HEK293 (cell line): ENCODE data around the gene SPRED2.

Experiments
- CTCF ChIA-PET: fragments of 350-600 bp; formaldehyde crosslinking; extraction: SDS; loops from one replicate; lab custom pipeline; 2021; ENCODE audit warnings: antibody characterized with exemption; lab: Yijun Ruan, JAX
- POLR2A ChIA-PET: fragments of 300-600 bp; formaldehyde crosslinking; extraction: SDS; loops from one replicate; lab custom pipeline; 2020; ENCODE audit warnings: antibody characterized with exemption, inconsistent platforms; lab: Yijun Ruan, JAX
- H3K27ac ChIP-seq: fragments of 200-500 bp; sonication (Bioruptor generic); 2 replicates; pipeline ENCODE4 v1.5.1; 2014; ENCODE audit warnings: low read depth, low read length, control low read depth, inconsistent platforms; ENCODE audit errors: extremely low read depth
- H3K36me3 ChIP-seq, 2 experiments: fragments of 200-500 bp in 1 of 2; sonication (Bioruptor generic) in 1 of 2; 1 replicate in 1 of 2; 2 replicates in 1 of 2; pipeline ENCODE4 v1.5.1; 2014 to 2017; ENCODE audit warnings: inconsistent platforms in 2 of 2, low read length in 2 of 2; ENCODE audit not compliant: control insufficient read depth in 2 of 2, insufficient read depth in 1 of 2
- H3K4me1 ChIP-seq: fragments of 200-500 bp; sonication (Bioruptor generic); 2 replicates; pipeline ENCODE4 v1.5.1; 2014; ENCODE audit warnings: mild to moderate bottlenecking, low read length, inconsistent platforms; ENCODE audit not compliant: control insufficient read depth, insufficient read depth
- H3K4me3 ChIP-seq: 2 replicates; pipeline ENCODE4 v1.5.1; 2011; ENCODE audit warnings: low read depth, mild to moderate bottlenecking, control low read depth, low read length, moderate library complexity
- H3K9me3 ChIP-seq: fragments of 200-500 bp; sonication (Bioruptor generic); 2 replicates; pipeline ENCODE4 v1.5.1; 2014; ENCODE audit warnings: low read depth, low read length, inconsistent platforms; ENCODE audit not compliant: control insufficient read depth, insufficient read depth
- FEZF1 ChIP-seq: fragments of 450-650 bp; formaldehyde crosslinking; IDR thresholded peaks from 2 replicates; pipeline ENCODE4 v1.5.1; 2016; ENCODE audit warnings: missing biosample characterization, missing genetic modification characterization
- TRIM28 ChIP-seq: IDR thresholded peaks from 2 replicates; pipeline ENCODE4 v1.6.1; 2011; ENCODE audit warnings: low read length, control low read depth, borderline replicate concordance
- ZBTB17 ChIP-seq: fragments of 450-650 bp; formaldehyde crosslinking; IDR thresholded peaks from 2 replicates; pipeline ENCODE4 v1.5.1; 2016; ENCODE audit warnings: missing biosample characterization, missing genetic modification characterization
- ZBTB21 ChIP-seq: fragments of 450-650 bp; formaldehyde crosslinking; IDR thresholded peaks from 2 replicates; pipeline ENCODE4 v1.5.1; 2017; ENCODE audit warnings: missing biosample characterization, missing genetic modification characterization
- ZBTB48 ChIP-seq: fragments of 450-650 bp; formaldehyde crosslinking; IDR thresholded peaks from 2 replicates; pipeline ENCODE4 v1.5.1; 2016; ENCODE audit warnings: missing biosample characterization, missing genetic modification characterization
- ZEB2 ChIP-seq: fragments of 450-650 bp; formaldehyde crosslinking; IDR thresholded peaks from 2 replicates; pipeline ENCODE4 v1.5.1; 2016; ENCODE audit warnings: missing biosample characterization, missing genetic modification characterization
- ZNF132 ChIP-seq: fragments of 450-650 bp; formaldehyde crosslinking; IDR thresholded peaks from 2 replicates; pipeline ENCODE4 v1.5.1; 2017; ENCODE audit warnings: missing biosample characterization, missing genetic modification characterization, borderline replicate concordance
- ZNF211 ChIP-seq: fragments of 450-650 bp; formaldehyde crosslinking; IDR thresholded peaks from 2 replicates; pipeline ENCODE4 v1.5.1; 2016; ENCODE audit warnings: low read depth, missing biosample characterization, missing genetic modification characterization
- ZNF223 ChIP-seq: fragments of 450-650 bp; formaldehyde crosslinking; IDR thresholded peaks from 2 replicates; pipeline ENCODE4 v1.5.1; 2016; ENCODE audit warnings: missing biosample characterization, missing genetic modification characterization
- ZNF366 ChIP-seq: fragments of 450-650 bp; formaldehyde crosslinking; conservative IDR thresholded peaks from 2 replicates; pipeline ENCODE4 v1.5.1; 2016; ENCODE audit warnings: missing biosample characterization, missing genetic modification characterization
- ZNF37A ChIP-seq: fragments of 450-650 bp; IDR thresholded peaks from 2 replicates; pipeline ENCODE4 v1.5.1; 2018; ENCODE audit warnings: missing biosample characterization, missing genetic modification characterization
- ZNF416 ChIP-seq: fragments of 450-650 bp; formaldehyde crosslinking; IDR thresholded peaks from 2 replicates; pipeline ENCODE4 v1.5.1; 2016; ENCODE audit warnings: missing biosample characterization, missing genetic modification characterization
- ZNF514 ChIP-seq: fragments of 450-650 bp; formaldehyde crosslinking; IDR thresholded peaks from 2 replicates; pipeline ENCODE4 v1.5.1; 2016; ENCODE audit warnings: missing biosample characterization, missing genetic modification characterization
- ZNF518A ChIP-seq: fragments of 450-650 bp; formaldehyde crosslinking; conservative IDR thresholded peaks from 2 replicates; pipeline ENCODE4 v1.5.1; 2016; ENCODE audit warnings: low read depth, missing biosample characterization, missing genetic modification characterization
- ZNF544 ChIP-seq: fragments of 450-650 bp; formaldehyde crosslinking; IDR thresholded peaks from 2 replicates; pipeline ENCODE4 v1.5.0; 2017; ENCODE audit warnings: missing biosample characterization, missing genetic modification characterization
- ZNF596 ChIP-seq: fragments of 450-650 bp; IDR thresholded peaks from 2 replicates; pipeline ENCODE4 v1.5.0; 2018; ENCODE audit warnings: missing biosample characterization, mild to moderate bottlenecking, missing genetic modification characterization, moderate library complexity
- ZNF768 ChIP-seq: fragments of 450-650 bp; formaldehyde crosslinking; IDR thresholded peaks from 2 replicates; pipeline ENCODE4 v1.5.1; 2018; ENCODE audit warnings: missing biosample characterization, mild to moderate bottlenecking, missing genetic modification characterization
- ZSCAN16 ChIP-seq: fragments of 450-650 bp; formaldehyde crosslinking; IDR thresholded peaks from 2 replicates; pipeline ENCODE4 v1.5.1; 2016; ENCODE audit warnings: missing biosample characterization, missing genetic modification characterization
- ZSCAN4 ChIP-seq: fragments of 450-650 bp; formaldehyde crosslinking; IDR thresholded peaks from 2 replicates; pipeline ENCODE4 v1.5.1; 2017; ENCODE audit warnings: missing biosample characterization, missing genetic modification characterization
- TF ChIP-seq, protein P1 (sequence below): fragments of 450-650 bp; formaldehyde crosslinking; IDR thresholded peaks from 2 replicates; pipeline ENCODE4 v1.5.1; 2016; ENCODE audit warnings: missing biosample characterization, missing genetic modification characterization
- TF ChIP-seq, protein P2 (sequence below): sonication (generic); formaldehyde crosslinking; IDR thresholded peaks from 2 replicates; pipeline ENCODE4 v1.8.1; 2022; ENCODE audit warnings: mild to moderate bottlenecking, moderate library complexity, missing genetic modification reagents

The SPRED2 gene

GRCh38 chr2:65453916-65454315 is 21.5 kb upstream of the SPRED2 start:
- Histone ChIP-seq H3K36me3 (no peaks in the 10 kb centered on the region), H3K4me3 (no peak overlapping the region), H3K4me1 (no peaks in the 10 kb centered on the region), H3K9me3 (no peaks in the 10 kb centered on the region), H3K27ac (no peak overlapping the region)
- TF ChIP-seq ZNF518A (tag by site-specific recombination), result no peak
- no peak for TF ChIP-seq TRIM28
- no peak for TF ChIP-seq ZNF132 (tag by site-specific recombination)
- TF ChIP-seq ZNF544 (tag by site-specific recombination), result no peak
- TF ChIP-seq ZSCAN4 (tag by site-specific recombination), result no peak
- no peak for TF ChIP-seq FEZF1 (tag by site-specific recombination)
- ChIA-PET POLR2A (no interaction called here), CTCF (no interaction called here)

DNA sequence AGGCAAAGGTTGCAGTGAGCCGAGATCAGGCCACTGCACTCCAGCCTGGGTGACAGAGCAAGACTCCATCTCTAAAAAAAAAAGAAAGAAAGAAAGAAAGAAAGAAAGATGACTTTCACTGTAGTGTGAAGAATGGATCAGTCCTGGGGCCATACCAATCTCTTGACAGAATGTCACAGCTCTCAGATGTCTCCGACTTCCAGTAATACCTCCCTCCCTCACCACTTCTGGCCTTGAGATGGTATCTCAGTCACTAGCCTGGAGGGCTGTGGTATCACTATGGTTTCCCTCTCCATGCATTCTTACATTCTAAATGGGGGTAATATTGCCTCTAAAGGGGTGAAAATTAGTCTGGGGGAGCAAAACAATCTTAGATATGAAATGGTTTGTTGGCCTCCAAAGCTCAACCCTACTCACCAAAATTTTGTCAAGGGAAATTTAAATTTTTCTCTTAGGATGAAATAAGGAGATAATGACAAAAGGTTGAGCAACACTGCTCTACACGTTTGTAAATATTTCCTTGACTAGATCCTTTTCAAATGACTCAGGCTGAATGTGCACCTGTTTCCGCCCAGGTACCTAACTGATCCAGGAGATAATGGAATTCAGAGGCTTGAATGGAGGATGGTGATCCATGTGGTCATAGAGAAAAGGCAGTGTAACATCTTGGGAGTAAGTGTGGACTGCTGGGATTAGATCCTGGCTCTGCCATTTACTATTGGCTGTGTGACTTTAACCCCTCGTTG is 19.9 kb upstream of the SPRED2 start:
- Histone ChIP-seq H3K9me3 (no peaks in the 10 kb centered on the region), H3K36me3 (no peaks in the 10 kb centered on the region), H3K4me1 (no peaks in the 10 kb centered on the region), H3K4me3 (no peak overlapping the region)
- CTCF ChIA-PET, result no interaction called here
- TF ChIP-seq ZNF514 (tag by site-specific recombination) (no peak), ZEB2 (tag by site-specific recombination) (no peak), ZSCAN16 (tag by site-specific recombination) (no peak), ZSCAN4 (tag by site-specific recombination) (no peak), ZBTB21 (tag by site-specific recombination) (no peak), ZNF223 (tag by site-specific recombination) (no peak), ZNF768 (no peak), ZNF366 (tag by site-specific recombination) (no peak)
- TF ChIP-seq, all 188 proteins: peak for 0
- H3K27ac ChIP-seq, result no peak overlapping the region
- POLR2A ChIA-PET, result interaction anchor here (0.5 kb wide), 1 partner anchor 13 kb away, joined by 4 read pairs; no protein-coding TSS in a partner anchor

GRCh38 chr2:65450810-65451209 is 18.4 kb upstream of the SPRED2 start:
- POLR2A ChIA-PET, result no interaction called here
- no peaks in the 10 kb centered on the region for H3K9me3 ChIP-seq
- no peaks in the 10 kb centered on the region for H3K36me3 ChIP-seq
- no peaks in the 10 kb centered on the region for H3K4me1 ChIP-seq
- H3K27ac ChIP-seq, result no peak overlapping the region
- no peak overlapping the region for H3K4me3 ChIP-seq
- CTCF ChIA-PET, result no interaction called here
- TF ChIP-seq ZBTB48 (tag by site-specific recombination) (no peak), ZNF596 (no peak), ZNF416 (tag by site-specific recombination) (no peak), ZBTB17 (tag by site-specific recombination) (no peak), ZNF37A (tag by site-specific recombination) (no peak), ZNF211 (no peak)
- TF ChIP-seq, protein P1, sequence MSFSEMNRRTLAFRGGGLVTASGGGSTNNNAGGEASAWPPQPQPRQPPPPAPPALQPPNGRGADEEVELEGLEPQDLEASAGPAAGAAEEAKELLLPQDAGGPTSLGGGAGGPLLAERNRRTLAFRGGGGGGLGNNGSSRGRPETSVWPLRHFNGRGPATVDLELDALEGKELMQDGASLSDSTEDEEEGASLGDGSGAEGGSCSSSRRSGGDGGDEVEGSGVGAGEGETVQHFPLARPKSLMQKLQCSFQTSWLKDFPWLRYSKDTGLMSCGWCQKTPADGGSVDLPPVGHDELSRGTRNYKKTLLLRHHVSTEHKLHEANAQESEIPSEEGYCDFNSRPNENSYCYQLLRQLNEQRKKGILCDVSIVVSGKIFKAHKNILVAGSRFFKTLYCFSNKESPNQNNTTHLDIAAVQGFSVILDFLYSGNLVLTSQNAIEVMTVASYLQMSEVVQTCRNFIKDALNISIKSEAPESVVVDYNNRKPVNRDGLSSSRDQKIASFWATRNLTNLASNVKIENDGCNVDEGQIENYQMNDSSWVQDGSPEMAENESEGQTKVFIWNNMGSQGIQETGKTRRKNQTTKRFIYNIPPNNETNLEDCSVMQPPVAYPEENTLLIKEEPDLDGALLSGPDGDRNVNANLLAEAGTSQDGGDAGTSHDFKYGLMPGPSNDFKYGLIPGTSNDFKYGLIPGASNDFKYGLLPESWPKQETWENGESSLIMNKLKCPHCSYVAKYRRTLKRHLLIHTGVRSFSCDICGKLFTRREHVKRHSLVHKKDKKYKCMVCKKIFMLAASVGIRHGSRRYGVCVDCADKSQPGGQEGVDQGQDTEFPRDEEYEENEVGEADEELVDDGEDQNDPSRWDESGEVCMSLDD (tag by site-specific recombination), result no peak
- TF ChIP-seq, protein P2, sequence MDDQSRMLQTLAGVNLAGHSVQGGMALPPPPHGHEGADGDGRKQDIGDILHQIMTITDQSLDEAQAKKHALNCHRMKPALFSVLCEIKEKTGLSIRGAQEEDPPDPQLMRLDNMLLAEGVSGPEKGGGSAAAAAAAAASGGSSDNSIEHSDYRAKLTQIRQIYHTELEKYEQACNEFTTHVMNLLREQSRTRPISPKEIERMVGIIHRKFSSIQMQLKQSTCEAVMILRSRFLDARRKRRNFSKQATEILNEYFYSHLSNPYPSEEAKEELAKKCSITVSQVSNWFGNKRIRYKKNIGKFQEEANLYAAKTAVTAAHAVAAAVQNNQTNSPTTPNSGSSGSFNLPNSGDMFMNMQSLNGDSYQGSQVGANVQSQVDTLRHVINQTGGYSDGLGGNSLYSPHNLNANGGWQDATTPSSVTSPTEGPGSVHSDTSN (CRISPR knock-in tag), result no peak
